ENCODE data around the gene NTF4.

DNA sequence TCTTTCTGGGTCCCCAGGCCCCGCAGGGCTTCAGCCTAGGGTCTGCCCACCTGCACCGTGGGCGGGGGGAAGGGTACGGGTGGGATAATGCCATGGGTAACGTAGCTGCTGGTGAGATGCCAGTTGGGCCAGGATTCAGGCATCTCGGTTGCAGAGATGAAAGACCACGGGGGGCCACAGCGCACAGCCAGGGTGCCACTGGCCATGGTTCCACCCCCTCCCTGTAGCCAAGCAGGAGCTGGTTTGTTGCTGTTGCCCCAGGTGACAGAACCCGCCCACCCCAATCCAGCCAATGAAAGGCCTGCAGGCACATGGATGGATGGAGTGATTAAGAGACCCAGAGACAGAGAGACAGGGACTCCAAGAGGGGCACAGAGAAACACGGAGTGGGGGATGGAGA is 6.1 kb downstream of the NTF4 start:
- TF ChIP-seq, protein P1, sequence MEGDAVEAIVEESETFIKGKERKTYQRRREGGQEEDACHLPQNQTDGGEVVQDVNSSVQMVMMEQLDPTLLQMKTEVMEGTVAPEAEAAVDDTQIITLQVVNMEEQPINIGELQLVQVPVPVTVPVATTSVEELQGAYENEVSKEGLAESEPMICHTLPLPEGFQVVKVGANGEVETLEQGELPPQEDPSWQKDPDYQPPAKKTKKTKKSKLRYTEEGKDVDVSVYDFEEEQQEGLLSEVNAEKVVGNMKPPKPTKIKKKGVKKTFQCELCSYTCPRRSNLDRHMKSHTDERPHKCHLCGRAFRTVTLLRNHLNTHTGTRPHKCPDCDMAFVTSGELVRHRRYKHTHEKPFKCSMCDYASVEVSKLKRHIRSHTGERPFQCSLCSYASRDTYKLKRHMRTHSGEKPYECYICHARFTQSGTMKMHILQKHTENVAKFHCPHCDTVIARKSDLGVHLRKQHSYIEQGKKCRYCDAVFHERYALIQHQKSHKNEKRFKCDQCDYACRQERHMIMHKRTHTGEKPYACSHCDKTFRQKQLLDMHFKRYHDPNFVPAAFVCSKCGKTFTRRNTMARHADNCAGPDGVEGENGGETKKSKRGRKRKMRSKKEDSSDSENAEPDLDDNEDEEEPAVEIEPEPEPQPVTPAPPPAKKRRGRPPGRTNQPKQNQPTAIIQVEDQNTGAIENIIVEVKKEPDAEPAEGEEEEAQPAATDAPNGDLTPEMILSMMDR (IDR thresholded peaks at IDR 0.05; ENCODE audit: low read length) = no peak
- no peak for TF ChIP-seq EZH2 (IDR thresholded peaks at IDR 0.05; ENCODE audit: borderline replicate concordance, low read length)
